ENCODE results near the gene LIFR.

Gene LIFR

DNA sequence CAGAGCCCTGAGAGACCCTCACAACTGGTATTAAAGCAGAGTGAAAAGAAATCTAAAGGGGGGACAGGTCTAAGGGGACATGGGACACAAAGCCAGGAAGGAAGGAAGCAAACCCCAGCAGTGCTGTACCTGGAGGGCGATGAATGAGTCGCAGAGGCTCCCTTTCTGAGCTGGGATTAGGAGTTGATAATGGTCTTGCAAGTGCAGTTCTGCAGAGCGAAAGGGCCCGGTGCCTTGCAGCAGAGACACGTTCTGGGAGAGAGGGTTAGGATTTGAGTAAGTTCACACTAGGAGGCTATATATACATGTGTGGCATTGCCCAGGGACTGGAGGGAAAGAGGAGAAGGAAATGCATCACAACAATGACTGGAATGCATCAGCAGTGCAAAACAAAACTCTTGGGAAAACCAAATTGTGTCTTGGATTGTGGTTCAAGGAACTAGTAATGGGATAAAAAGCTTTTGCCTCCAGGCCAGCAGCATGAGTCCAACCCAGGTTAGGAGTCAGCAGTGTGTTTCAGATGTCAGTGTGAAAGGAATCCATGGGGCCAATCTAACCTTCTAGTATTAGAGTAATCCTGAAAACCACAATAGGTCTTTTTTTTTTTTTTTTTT, 38.8 kb upstream of the LIFR start:
- Histone ChIP-seq H3K4me1 (ENCODE audit: control insufficient read depth, insufficient read depth, low read length) (peaks cover 24% of the 10 kb centered on the region), H3K4me2 (ENCODE audit: low read length) (no peak overlapping the region), H3K36me3 (ENCODE audit: insufficient read depth, low read length) (no peaks in the 10 kb centered on the region), H3K9me3 (replicated peaks; ENCODE audit: low read length) (no peaks in the 10 kb centered on the region), H3K27me3 (ENCODE audit: control insufficient read depth, insufficient read depth, low read length) (peaks cover 13% of the 10 kb centered on the region), H3K9ac (ENCODE audit: low read depth, low read length) (no peak overlapping the region), H3K4me3 (ENCODE audit: low read length) (no peak overlapping the region)

DNA sequence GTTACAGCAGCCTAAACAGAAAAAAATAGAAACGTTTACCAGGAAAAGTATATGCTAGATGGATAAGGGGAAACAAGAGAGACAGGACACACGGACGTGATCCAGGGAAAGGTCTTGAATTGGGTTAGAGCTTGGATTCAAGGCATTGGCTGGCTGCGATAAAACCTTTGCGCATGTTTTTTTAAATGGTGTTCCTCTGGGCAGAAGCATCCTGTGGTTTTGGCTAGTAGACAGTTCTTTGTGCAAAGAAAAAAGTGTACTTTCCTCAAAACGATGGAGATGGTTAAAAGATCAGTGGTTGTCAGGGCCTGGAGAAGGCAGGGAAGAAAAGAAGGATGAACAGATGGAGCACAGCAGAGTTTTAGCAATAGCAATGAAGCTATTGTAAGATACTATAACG, 37.5 kb upstream of the LIFR start:
- Histone ChIP-seq H3K4me2 (ENCODE audit: low read length) (no peak overlapping the region), H3K9me3 (replicated peaks; ENCODE audit: low read length) (no peaks in the 10 kb centered on the region), H3K4me1 (ENCODE audit: control insufficient read depth, insufficient read depth, low read length) (peaks cover 17% of the 10 kb centered on the region), H3K36me3 (ENCODE audit: insufficient read depth, low read length) (no peaks in the 10 kb centered on the region), H3K9ac (ENCODE audit: low read depth, low read length) (no peak overlapping the region), H3K4me3 (ENCODE audit: low read length) (no peak overlapping the region), H3K27me3 (ENCODE audit: control insufficient read depth, insufficient read depth, low read length) (peaks cover 13% of the 10 kb centered on the region)

DNA sequence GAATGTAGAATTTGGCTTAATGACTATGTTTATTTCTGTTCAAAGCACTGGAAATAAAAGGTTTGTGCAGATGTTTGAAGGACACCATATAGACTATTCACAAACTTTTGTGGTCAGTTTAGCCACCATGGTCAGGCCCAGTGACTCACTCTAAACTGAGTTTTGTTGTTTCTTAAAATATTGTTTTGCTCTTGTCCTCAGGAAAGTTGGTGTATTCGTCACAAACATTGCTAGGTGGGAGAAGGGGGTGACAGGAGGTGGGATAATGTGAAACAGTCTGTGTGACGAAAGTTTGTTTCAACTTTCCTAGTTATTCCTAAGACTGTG, 35.0 kb upstream of the LIFR start:
- H3K9me3 ChIP-seq (replicated peaks; ENCODE audit: low read length), result no peaks in the 10 kb centered on the region
- H3K27me3 ChIP-seq (ENCODE audit: control insufficient read depth, insufficient read depth, low read length), result peaks cover 10% of the 10 kb centered on the region
- H3K9ac ChIP-seq (ENCODE audit: low read depth, low read length), result no peak overlapping the region
- peaks cover 9% of the 10 kb centered on the region for H3K4me1 ChIP-seq (ENCODE audit: control insufficient read depth, insufficient read depth, low read length)
- no peaks in the 10 kb centered on the region for H3K36me3 ChIP-seq (ENCODE audit: insufficient read depth, low read length)
- no peak overlapping the region for H3K4me3 ChIP-seq (ENCODE audit: low read length)
- H3K4me2 ChIP-seq (ENCODE audit: low read length), result no peak overlapping the region

GRCh38 chr5:38590838-38591522, 34.5 kb upstream of the LIFR start:
- Histone ChIP-seq H3K36me3 (ENCODE audit: insufficient read depth, low read length) (no peaks in the 10 kb centered on the region), H3K9me3 (replicated peaks; ENCODE audit: low read length) (no peaks in the 10 kb centered on the region), H3K9ac (ENCODE audit: low read depth, low read length) (no peak overlapping the region), H3K4me3 (ENCODE audit: low read length) (no peak overlapping the region), H3K4me2 (ENCODE audit: low read length) (no peak overlapping the region), H3K4me1 (ENCODE audit: control insufficient read depth, insufficient read depth, low read length) (peaks cover 9% of the 10 kb centered on the region), H3K27me3 (ENCODE audit: control insufficient read depth, insufficient read depth, low read length) (peaks cover 10% of the 10 kb centered on the region)

DNA sequence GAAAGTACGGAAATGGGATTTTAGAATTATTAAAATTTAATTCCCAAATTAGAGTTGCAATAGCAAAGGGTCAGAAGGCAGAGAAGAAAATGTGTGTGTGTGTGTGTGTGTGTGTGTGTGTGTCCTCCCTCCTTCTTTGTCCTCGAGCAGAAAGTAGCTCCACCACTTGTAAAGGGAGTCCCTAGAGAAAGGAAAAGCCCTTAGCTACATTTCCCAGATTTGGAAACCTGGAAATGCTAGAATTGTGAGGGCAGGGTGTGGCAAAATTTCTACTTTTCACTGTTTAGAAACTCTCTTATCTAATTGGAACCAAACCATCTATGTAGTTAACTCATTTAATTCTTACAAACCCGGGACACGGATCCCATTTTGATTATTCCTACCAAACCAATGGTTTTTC, 33.2 kb upstream of the LIFR start:
- no peaks in the 10 kb centered on the region for H3K36me3 ChIP-seq (ENCODE audit: insufficient read depth, low read length)
- H3K9me3 ChIP-seq (replicated peaks; ENCODE audit: low read length), result no peaks in the 10 kb centered on the region
- peaks cover 9% of the 10 kb centered on the region for H3K27me3 ChIP-seq (ENCODE audit: control insufficient read depth, insufficient read depth, low read length)
- no peak overlapping the region for H3K9ac ChIP-seq (ENCODE audit: low read depth, low read length)
- peaks cover 9% of the 10 kb centered on the region for H3K4me1 ChIP-seq (ENCODE audit: control insufficient read depth, insufficient read depth, low read length)
- H3K4me3 ChIP-seq (ENCODE audit: low read length), result no peak overlapping the region
- no peak overlapping the region for H3K4me2 ChIP-seq (ENCODE audit: low read length)

- Histone ChIP-seq H3K4me1 (ENCODE audit: control insufficient read depth, insufficient read depth, low read length) (no peaks in the 10 kb centered on the region), H3K4me2 (ENCODE audit: low read length) (no peak overlapping the region), H3K4me3 (ENCODE audit: low read length) (no peak overlapping the region), H3K9me3 (replicated peaks; ENCODE audit: low read length) (no peaks in the 10 kb centered on the region), H3K36me3 (ENCODE audit: insufficient read depth, low read length) (no peaks in the 10 kb centered on the region), H3K27me3 (ENCODE audit: control insufficient read depth, insufficient read depth, low read length) (peaks cover 27% of the 10 kb centered on the region), H3K9ac (ENCODE audit: low read depth, low read length) (no peak overlapping the region)
Observed at GRCh38 chr5:38585816-38586215, 29.4 kb upstream of the LIFR start.

DNA sequence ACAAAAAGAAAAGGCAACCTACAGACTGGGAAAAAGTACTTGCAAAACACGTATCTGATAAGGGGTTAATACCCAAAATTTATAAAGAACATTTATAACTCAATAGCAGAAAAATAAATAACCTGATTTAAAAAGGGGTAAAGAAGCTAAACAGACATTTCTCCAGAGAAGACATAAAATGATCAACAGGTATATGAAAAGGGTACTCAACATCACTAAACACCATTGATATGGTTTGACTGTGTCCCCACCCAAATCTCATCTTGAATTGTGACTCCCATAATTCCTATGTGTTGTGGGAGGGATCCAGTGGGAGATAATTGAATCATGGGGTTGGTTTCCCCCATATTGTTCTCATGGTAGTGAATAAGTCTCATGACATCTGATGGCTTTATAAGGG, 27.1 kb upstream of the LIFR start:
- Histone ChIP-seq H3K4me3 (ENCODE audit: low read length) (no peak overlapping the region), H3K36me3 (ENCODE audit: insufficient read depth, low read length) (no peaks in the 10 kb centered on the region), H3K9me3 (replicated peaks; ENCODE audit: low read length) (no peaks in the 10 kb centered on the region), H3K27me3 (ENCODE audit: control insufficient read depth, insufficient read depth, low read length) (peaks cover 41% of the 10 kb centered on the region), H3K4me2 (ENCODE audit: low read length) (no peak overlapping the region), H3K9ac (ENCODE audit: low read depth, low read length) (no peak overlapping the region), H3K4me1 (ENCODE audit: control insufficient read depth, insufficient read depth, low read length) (no peaks in the 10 kb centered on the region)

- no peaks in the 10 kb centered on the region for H3K4me1 ChIP-seq (ENCODE audit: control insufficient read depth, insufficient read depth, low read length)
- peaks cover 41% of the 10 kb centered on the region for H3K27me3 ChIP-seq (ENCODE audit: control insufficient read depth, insufficient read depth, low read length)
- H3K36me3 ChIP-seq (ENCODE audit: insufficient read depth, low read length), result no peaks in the 10 kb centered on the region
- H3K4me2 ChIP-seq (ENCODE audit: low read length), result no peak overlapping the region
- no peak overlapping the region for H3K9ac ChIP-seq (ENCODE audit: low read depth, low read length)
- no peak overlapping the region for H3K4me3 ChIP-seq (ENCODE audit: low read length)
- no peaks in the 10 kb centered on the region for H3K9me3 ChIP-seq (replicated peaks; ENCODE audit: low read length)
Observed at GRCh38 chr5:38582975-38583319, 26.5 kb upstream of the LIFR start.

- Histone ChIP-seq H3K27me3 (ENCODE audit: control insufficient read depth, insufficient read depth, low read length) (peaks cover 46% of the 10 kb centered on the region), H3K4me2 (ENCODE audit: low read length) (no peak overlapping the region), H3K36me3 (ENCODE audit: insufficient read depth, low read length) (no peaks in the 10 kb centered on the region), H3K9me3 (replicated peaks; ENCODE audit: low read length) (no peaks in the 10 kb centered on the region), H3K9ac (ENCODE audit: low read depth, low read length) (no peak overlapping the region), H3K4me3 (ENCODE audit: low read length) (no peak overlapping the region), H3K4me1 (ENCODE audit: control insufficient read depth, insufficient read depth, low read length) (no peaks in the 10 kb centered on the region)
Observed at GRCh38 chr5:38582293-38582974, 26.0 kb upstream of the LIFR start.

DNA sequence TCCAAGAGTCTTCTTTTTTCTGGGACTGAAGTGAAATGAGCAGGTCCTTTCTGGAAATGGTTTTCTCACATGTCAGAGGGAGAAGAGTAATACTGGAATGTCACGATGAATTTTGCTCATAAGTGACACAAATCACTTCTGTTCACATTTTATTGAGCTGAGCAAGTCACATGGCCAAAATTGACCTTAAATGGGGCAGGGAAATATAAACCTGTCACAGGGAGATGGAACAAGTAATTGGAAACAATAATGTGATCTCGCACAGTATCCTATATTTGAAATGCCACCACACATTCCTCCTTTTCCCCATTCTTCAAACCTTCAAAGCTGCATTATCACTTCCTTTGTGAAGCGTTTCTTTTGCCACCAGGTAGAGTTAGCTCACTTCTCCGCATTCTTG, 25.2 kb upstream of the LIFR start:
- Histone ChIP-seq H3K9me3 (replicated peaks; ENCODE audit: low read length) (no peaks in the 10 kb centered on the region), H3K9ac (ENCODE audit: low read depth, low read length) (no peak overlapping the region), H3K36me3 (ENCODE audit: insufficient read depth, low read length) (no peaks in the 10 kb centered on the region), H3K4me2 (ENCODE audit: low read length) (no peak overlapping the region), H3K4me1 (ENCODE audit: control insufficient read depth, insufficient read depth, low read length) (no peaks in the 10 kb centered on the region), H3K4me3 (ENCODE audit: low read length) (no peak overlapping the region), H3K27me3 (ENCODE audit: control insufficient read depth, insufficient read depth, low read length) (peaks cover 53% of the 10 kb centered on the region)

GRCh38 chr5:38579105-38579504, 22.7 kb upstream of the LIFR start:
- no peak overlapping the region for H3K4me2 ChIP-seq (ENCODE audit: low read length)
- H3K9ac ChIP-seq (ENCODE audit: low read depth, low read length), result no peak overlapping the region

More at GRCh38 chr5:38579105-38579504, 22.7 kb upstream of the LIFR start:
- Histone ChIP-seq H3K36me3 (ENCODE audit: insufficient read depth, low read length) (no peaks in the 10 kb centered on the region), H3K4me3 (ENCODE audit: low read length) (no peak overlapping the region), H3K27me3 (ENCODE audit: control insufficient read depth, insufficient read depth, low read length) (peaks cover 53% of the 10 kb centered on the region), H3K4me1 (ENCODE audit: control insufficient read depth, insufficient read depth, low read length) (no peaks in the 10 kb centered on the region), H3K9me3 (replicated peaks; ENCODE audit: low read length) (no peaks in the 10 kb centered on the region)

Measured in skeletal muscle satellite cell (primary cell).